Gastroesophageal sphincter (tissue), 4 donors: Measurements from ENCODE around the gene ACOX3. TPM values are rescaled to one million over a fixed set of nuclear protein-coding genes. Genes with fewer than 3 reads are reported as not detected.

Experiments
- ATAC-seq: fragments of 150-250 bp; one replicate; pipeline ENCODE4 v1.9.1; 2016; ENCODE audit warnings: mild to moderate bottlenecking, moderate library complexity
- H3K27ac ChIP-seq, 4 donors: fragments of 200-600 bp; sonication (generic) in 3 of 4; 1 replicate in 3 of 4; 2 replicates in 1 of 4; pipeline ENCODE4 v1.5.1; 2016 to 2019
- H3K27me3 ChIP-seq: fragments of 200-600 bp; sonication (generic); one replicate; pipeline ENCODE4 v1.5.1; 2019
- H3K36me3 ChIP-seq, 2 donors: fragments of 200-600 bp; sonication (generic); one replicate each; pipeline ENCODE4 v1.5.1; 2019; ENCODE audit warnings: control low read depth in 1 of 2
- H3K4me1 ChIP-seq, 3 donors: fragments of 200-600 bp; sonication (generic); 1 replicate in 2 of 3; 2 replicates in 1 of 3; pipeline ENCODE4 v1.5.1; 2016 to 2019; ENCODE audit warnings: control low read depth in 2 of 3
- H3K4me3 ChIP-seq, 2 donors: fragments of 200-600 bp; sonication (generic); one replicate each; pipeline ENCODE4 v1.5.1; 2019; ENCODE audit warnings: mild to moderate bottlenecking in 1 of 2, moderate library complexity in 1 of 2
- H3K9me3 ChIP-seq, 3 donors: fragments of 200-600 bp; sonication (generic); one replicate each; pipeline ENCODE4 v1.5.1; 2017 to 2019; ENCODE audit warnings: control low read depth in 2 of 3
- EP300 ChIP-seq: sonication (generic); formaldehyde crosslinking; IDR thresholded peaks from one replicate; pipeline ENCODE4 v1.6.1; 2017; ENCODE audit warnings: antibody characterized with exemption, mild to moderate bottlenecking
- POLR2A ChIP-seq, 2 donors: fragments of 450-650 bp; IDR thresholded peaks; one replicate each; pipeline ENCODE4 v1.6.1; 2017; ENCODE audit warnings: antibody characterized with exemption in 2 of 2, mild to moderate bottlenecking in 2 of 2, moderate library complexity in 1 of 2
- POLR2AphosphoS5 ChIP-seq: sonication (generic); formaldehyde crosslinking; IDR thresholded peaks from one replicate; pipeline ENCODE4 v1.6.1; 2017; ENCODE audit warnings: antibody characterized with exemption
- WGBS, 2 donors: methylation state at CpG; one replicate each; pipeline ENCODE4 v1.1.5; 2018; ENCODE audit warnings: low coverage in 1 of 2; 5-methylcytosine and 5-hydroxymethylcytosine counted together
- total RNA-seq, 4 donors: library from RNA; depleted of rRNA; stranded (reverse); fragments of >200 nt; gene quantifications; one replicate each; pipeline ENCODE4 v1.1.0, GENCODE V29; 2016
- TF ChIP-seq, protein P1 (sequence below), 4 experiments: fragments of 200-600 bp in 2 of 4; fragments of 450-650 bp in 2 of 4; sonication (generic) in 1 of 4; IDR thresholded peaks; one replicate each; pipeline ENCODE4 v1.5.1; 2017 to 2019; ENCODE audit warnings: antibody characterized with exemption in 4 of 4, mild to moderate bottlenecking in 2 of 4, moderate library complexity in 2 of 4

Gene ACOX3
- total RNA-seq, 4 donors from 2014 or later = 21.5 to 79.5 (median 37.1) TPM

DNA sequence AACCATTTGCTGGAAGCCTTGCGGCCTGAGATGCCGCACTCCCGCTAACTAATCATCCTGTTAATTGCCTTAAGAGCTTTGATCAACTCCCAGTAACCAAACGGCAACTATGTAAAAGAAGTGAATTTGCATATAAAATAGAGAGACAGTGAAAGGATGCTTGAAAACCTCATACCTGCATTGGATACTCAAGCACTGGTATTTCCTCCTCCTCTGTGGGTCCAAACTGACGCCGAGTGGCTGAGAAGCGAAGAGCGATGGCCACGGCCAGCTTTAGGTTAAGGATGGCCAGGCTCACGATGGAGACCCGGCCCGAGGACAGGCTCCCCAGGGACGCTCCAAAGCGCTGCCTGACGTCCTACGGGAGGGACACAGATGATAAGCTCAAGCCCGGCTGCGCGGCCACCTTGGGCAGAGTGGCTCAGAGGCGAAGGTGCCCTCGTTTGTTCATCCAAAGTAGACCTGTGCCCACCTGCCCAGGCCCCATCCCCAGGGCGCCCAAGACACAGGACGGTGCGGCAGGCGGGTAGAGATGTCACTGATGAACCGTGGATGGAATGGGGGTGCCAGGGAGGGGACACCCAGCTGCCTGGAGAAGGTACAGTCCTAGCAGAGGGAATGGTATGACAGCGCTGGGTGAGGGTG, 43.6 kb downstream of the ACOX3 start:
- peaks cover 0 to 45% of the 10 kb centered on the region in 2 donors for H3K36me3 ChIP-seq
- H3K9me3 ChIP-seq = no peaks in the 10 kb centered on the region
- H3K4me1 ChIP-seq = peaks cover 0 to 56% (median 27%) of the 10 kb centered on the region in 3 donors
- no peak for TF ChIP-seq EP300
- TF ChIP-seq, protein P1, sequence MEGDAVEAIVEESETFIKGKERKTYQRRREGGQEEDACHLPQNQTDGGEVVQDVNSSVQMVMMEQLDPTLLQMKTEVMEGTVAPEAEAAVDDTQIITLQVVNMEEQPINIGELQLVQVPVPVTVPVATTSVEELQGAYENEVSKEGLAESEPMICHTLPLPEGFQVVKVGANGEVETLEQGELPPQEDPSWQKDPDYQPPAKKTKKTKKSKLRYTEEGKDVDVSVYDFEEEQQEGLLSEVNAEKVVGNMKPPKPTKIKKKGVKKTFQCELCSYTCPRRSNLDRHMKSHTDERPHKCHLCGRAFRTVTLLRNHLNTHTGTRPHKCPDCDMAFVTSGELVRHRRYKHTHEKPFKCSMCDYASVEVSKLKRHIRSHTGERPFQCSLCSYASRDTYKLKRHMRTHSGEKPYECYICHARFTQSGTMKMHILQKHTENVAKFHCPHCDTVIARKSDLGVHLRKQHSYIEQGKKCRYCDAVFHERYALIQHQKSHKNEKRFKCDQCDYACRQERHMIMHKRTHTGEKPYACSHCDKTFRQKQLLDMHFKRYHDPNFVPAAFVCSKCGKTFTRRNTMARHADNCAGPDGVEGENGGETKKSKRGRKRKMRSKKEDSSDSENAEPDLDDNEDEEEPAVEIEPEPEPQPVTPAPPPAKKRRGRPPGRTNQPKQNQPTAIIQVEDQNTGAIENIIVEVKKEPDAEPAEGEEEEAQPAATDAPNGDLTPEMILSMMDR (IDR thresholded peaks at IDR 0.05) = no peak
- no peak for TF ChIP-seq POLR2AphosphoS5
- TF ChIP-seq POLR2A (IDR thresholded peaks at IDR 0.05) = no peak
- WGBS, 2 donors = 90 to 95% methylated on average over 5 to 10 of the region's 27 CpGs
- H3K27ac ChIP-seq = peak overlapping the region in 1 of 4 donors; percentile 3
- no peaks in the 10 kb centered on the region for H3K27me3 ChIP-seq
- ATAC-seq = no peak
- no peak overlapping the region for H3K4me3 ChIP-seq

DNA sequence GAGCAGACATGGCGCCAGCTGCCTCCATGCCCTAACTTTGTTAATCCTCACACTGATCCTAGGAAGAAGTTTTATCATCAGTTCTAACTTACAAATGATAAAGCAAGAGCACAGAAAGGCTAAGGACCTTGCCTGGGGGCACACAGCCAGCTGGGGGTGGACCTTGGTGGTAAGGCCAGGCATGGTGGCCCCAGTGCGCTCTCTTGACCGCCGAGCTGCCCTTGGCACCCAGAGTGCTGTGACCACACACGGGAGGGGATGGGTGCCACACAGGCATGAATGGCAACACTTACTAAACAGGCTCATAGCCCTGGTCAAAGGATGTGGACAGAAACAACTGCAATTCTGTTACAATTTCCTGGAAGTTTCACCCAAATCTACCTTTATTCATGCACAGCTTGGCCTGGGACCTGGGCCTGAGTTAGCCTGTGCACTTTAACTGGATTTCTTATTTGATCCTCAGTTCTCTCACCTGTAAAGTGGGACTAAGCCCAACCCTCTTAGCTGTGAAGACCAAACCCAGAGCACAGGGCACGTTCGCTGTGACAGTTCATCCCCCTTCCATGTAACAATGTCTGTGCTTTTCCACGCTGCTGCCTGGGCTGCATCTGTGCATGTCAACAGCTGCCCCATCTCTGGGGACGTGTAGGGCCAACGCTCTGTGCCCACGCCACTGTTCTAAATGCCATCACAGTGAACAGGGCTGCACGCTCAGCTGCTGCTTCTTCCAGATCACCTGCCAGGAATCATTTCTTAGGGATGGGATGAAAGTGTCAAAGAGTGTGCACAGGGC, 44.8 kb downstream of the ACOX3 start:
- H3K36me3 ChIP-seq = peaks cover 0 to 53% of the 10 kb centered on the region in 2 donors
- ATAC-seq = no peak
- WGBS, 2 donors = 100% methylated on average over 2 to 3 of the region's 12 CpGs
- no peaks in the 10 kb centered on the region for H3K27me3 ChIP-seq
- TF ChIP-seq, protein P1 (IDR thresholded peaks at IDR 0.05) = no peak
- no peak for TF ChIP-seq EP300
- TF ChIP-seq POLR2A (IDR thresholded peaks at IDR 0.05) = no peak
- no peak for TF ChIP-seq POLR2AphosphoS5
- peaks cover 0 to 56% (median 35%) of the 10 kb centered on the region in 3 donors for H3K4me1 ChIP-seq
- H3K9me3 ChIP-seq = no peaks in the 10 kb centered on the region
- peak overlapping the region in 3 of 4 donors; percentile 77 to 85 (median 82) for H3K27ac ChIP-seq
- no peak overlapping the region for H3K4me3 ChIP-seq

DNA sequence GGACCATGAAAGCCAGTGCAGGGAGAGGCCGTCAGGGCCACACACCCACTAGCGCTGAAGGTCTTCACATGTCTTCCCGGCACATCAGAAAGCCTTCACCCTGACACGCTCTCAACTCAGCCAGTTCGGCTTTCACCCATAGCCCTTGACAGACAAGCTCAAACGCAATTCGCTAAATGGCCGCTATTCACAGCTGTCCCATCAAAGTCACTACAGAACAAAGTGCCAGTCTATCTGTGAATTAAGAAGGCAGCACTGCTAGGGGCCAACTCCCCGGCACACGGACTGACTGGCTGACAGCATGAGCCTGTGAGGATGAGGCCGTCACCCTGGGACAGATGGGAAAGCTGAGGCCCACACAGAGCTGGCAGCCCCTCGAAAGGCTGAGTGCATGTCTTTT, 45.7 kb downstream of the ACOX3 start:
- no peak overlapping the region for H3K4me3 ChIP-seq
- ATAC-seq = no peak
- no peak for TF ChIP-seq EP300
- TF ChIP-seq POLR2AphosphoS5 = no peak
- TF ChIP-seq POLR2A (IDR thresholded peaks at IDR 0.05) = no peak
- TF ChIP-seq, protein P1 (IDR thresholded peaks at IDR 0.05) = no peak
- H3K27me3 ChIP-seq = no peaks in the 10 kb centered on the region
- WGBS, 2 donors = 56 to 71% methylated on average over 2 to 7 of the region's 12 CpGs
- H3K36me3 ChIP-seq = peaks cover 0 to 58% of the 10 kb centered on the region in 2 donors
- peaks cover 0 to 56% (median 35%) of the 10 kb centered on the region in 3 donors for H3K4me1 ChIP-seq
- H3K27ac ChIP-seq = peak overlapping the region; percentile 77 to 86 (median 84)
- H3K9me3 ChIP-seq = no peaks in the 10 kb centered on the region

DNA sequence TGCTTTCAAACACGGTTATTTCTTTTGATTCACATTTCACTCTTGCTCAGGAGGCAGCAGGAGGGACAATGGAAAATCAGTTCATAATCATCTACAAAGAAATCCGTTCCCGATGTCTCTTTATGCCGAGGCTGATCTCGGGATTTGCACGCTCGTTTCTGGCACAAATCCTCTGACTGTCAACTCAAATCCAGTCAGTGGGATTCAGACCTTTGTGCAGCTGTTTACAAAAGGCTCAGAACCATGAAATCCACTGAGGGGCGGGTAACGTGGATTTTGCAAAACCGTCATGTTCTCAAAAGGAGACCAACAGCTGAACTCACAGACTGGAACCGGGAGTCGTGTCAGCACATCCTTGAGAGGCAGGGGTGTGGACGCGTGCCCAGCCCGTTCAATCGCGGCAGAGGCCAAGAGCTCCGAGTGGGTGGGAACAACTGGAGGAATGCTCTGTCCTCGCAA, 46.4 kb downstream of the ACOX3 start:
- peaks cover 0 to 57% of the 10 kb centered on the region in 2 donors for H3K36me3 ChIP-seq
- no peaks in the 10 kb centered on the region for H3K27me3 ChIP-seq
- H3K27ac ChIP-seq = peak overlapping the region; percentile 77 to 86 (median 84)
- peak; percentile 55 for TF ChIP-seq POLR2AphosphoS5
- TF ChIP-seq, protein P1 (IDR thresholded peaks at IDR 0.05) = no peak
- peak overlapping the region in 1 of 2 donors; percentile 13 for H3K4me3 ChIP-seq
- no peaks in the 10 kb centered on the region for H3K9me3 ChIP-seq
- WGBS, 2 donors = 17 to 26% methylated on average over 9 to 10 of the region's 19 CpGs
- H3K4me1 ChIP-seq = peaks cover 0 to 56% (median 35%) of the 10 kb centered on the region in 3 donors
- peak; percentile 79 for ATAC-seq
